GM19193 (cell line): ENCODE data around the gene DACH1.

Experiments
- POLR2A ChIP-seq: IDR thresholded peaks from 4 replicates; pipeline ENCODE4 v1.6.1; 2011; ENCODE audit not compliant: insufficient read depth, insufficient read length; ENCODE audit errors: extremely low read depth

DACH1 gene

DNA sequence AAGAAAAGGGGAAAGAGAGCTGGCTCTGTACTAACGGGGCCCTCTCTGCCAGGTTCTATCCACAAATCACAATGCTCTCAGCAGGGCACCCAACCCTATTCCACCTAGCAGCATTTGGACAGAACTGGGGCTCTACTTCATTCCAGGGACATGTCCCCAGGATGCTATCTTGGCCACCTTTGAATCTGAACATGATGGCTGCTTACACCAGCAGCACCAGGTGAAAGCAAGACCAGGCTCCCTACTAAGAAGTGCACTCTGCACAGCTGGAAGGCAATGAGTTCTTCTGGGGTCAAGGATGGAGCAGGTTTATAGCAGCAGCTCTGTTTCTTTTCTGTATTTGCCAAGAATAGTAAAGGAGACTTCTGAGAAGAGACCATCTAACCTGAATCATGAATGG is 222.4 kb downstream of the DACH1 start:
- TF ChIP-seq POLR2A = no peak

DNA sequence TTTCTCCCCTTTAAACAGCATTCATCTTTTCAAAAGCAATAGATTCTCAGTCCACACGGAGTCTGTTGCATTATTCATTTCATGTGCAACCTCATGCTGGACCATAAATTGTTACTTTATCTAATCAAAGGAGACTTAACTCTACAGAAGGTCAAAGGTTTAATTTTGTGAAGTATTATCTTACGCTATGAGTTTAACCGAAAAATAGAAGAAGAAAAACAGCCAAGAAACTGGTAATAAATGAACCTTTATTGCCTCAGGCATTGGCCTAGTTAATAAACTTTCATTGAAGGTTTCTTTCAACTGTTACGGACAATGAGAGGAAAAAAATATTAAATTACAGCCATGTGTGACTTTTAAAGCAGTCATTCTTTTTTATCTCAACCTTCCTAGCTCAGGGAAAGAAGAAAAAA is 223.6 kb downstream of the DACH1 start:
- TF ChIP-seq POLR2A = no peak

DNA sequence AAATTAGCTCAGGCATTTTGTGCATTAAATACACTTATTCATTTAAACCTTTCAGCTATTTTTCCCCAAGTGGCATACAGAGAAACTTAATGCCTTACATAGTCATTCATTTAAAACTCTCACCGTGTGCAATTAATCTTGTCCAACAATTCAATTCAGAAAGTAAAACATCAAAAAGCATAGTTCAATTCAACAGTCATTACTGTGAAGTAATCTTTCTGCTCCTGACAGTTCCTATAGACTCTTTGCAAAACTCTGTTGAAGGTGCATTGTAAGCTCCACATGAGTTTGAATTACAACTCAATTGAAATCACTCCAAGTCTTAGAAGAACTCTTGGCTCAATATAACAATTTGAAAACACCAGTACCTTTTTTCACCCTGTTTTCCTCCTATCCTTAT is 228.3 kb downstream of the DACH1 start:
- no peak for TF ChIP-seq POLR2A

DNA sequence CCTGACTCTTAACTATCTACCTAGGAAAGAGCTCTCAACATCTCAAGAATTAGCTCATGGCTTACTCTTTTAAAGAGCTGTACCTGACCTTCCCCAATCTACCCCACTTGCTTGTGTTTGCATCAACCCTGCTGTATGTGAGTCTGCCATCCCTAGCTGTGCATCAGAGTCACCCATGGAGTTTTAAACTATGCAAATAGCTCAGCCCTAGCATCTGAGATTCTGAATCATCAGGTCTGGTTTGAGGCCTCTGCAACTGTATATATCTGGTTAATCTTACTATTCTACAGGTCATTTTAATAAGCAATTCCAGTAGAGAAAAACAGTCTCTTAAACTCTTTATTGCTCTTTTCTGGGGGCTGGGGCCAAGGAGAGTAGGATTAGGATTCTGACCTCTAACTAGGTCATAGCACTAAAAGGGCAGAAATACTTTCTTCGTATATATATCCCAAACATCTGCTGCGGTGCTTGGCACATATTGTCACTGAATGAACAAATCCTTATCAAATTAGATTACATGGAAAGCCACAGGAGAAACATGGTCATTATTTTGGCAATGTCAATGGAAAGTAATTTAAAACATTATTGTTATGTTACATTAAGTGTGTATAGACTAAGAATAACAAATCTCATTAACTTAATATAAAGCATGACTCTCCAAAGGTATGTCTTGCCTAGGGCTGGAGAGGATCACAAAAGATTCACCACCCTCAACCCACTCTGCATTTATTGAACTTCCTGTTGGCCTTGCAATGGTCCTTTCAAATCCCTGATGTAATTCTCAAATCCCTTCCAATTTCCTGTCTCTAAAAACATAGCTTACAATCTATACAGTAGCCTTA is 232.2 kb downstream of the DACH1 start:
- no peak for TF ChIP-seq POLR2A

DNA sequence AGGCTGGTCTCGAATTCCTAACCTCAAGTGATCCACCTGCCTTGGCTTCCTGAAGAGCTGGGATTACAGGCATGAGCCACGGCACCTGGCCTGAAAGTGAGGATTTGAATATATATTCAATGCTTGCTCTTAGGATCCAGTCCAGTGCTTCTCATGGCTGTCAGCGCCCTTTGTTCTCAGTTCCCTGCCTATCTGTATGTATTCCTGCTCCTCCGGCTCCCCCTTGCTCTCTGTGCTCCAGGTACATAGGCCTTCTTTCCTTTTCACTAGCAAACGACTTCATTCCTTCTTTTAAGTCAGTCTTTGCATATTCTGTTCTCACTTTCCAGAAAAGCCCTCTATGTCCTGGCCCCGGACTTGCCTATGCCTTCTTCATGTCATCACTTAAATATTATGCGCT is 232.8 kb downstream of the DACH1 start:
- TF ChIP-seq POLR2A = no peak

DNA sequence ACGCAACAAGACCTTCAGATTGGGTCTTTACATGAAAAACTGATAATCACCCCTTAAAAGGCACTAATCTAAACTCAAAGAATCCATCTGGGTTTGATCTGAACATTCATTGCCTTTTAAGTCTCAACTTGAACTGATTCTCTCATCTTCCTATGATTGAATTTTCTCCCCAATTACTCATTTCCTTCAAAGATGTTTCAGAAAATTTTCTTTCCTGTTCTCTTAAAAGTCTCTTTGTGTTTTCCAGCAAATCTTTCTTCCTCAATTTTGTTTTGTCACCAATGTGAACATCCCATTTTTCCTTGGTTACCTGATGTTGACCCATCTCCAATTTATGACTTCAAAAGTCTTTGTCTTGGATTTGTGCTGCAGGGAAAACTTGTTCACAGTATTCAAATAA is 234.3 kb downstream of the DACH1 start:
- TF ChIP-seq POLR2A = no peak

DNA sequence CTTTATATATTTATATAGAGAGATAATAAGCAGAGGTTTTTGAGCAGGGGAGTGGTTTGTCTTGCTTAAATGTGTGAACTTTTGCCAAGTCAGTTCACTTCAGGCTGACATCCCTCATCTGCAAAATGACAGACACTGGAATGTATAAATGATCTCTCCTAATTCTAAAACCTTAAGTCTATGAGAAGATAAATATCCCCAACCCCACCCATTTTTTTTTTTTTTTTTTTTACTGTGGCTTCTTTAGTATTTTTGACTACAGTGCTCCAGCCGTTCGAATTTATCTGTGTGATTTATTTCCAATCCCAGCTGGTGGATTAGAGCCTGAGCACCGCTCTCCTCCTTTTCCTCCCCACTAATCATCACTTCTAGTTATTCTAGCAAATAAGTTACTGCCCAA is 234.8 kb downstream of the DACH1 start:
- TF ChIP-seq POLR2A = no peak

DNA sequence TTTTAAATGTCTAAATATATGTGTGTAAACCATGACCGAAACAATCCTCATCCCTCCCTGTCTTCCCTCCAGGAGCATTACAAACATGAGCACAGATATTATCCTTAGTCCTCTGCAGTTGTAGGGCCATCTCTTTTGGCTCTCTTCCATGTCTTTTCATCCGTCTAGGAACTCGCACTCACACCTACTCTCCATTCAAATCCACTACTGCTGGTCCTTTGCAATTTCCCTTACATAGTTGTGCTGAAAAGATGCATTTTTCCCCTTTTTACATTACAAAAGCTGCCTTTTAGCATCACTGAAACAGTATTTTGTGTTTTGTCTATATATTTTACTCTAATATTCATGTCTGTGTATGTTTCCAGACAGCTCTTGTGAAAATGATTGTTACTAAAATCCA is 237.8 kb downstream of the DACH1 start:
- TF ChIP-seq POLR2A = no peak

DNA sequence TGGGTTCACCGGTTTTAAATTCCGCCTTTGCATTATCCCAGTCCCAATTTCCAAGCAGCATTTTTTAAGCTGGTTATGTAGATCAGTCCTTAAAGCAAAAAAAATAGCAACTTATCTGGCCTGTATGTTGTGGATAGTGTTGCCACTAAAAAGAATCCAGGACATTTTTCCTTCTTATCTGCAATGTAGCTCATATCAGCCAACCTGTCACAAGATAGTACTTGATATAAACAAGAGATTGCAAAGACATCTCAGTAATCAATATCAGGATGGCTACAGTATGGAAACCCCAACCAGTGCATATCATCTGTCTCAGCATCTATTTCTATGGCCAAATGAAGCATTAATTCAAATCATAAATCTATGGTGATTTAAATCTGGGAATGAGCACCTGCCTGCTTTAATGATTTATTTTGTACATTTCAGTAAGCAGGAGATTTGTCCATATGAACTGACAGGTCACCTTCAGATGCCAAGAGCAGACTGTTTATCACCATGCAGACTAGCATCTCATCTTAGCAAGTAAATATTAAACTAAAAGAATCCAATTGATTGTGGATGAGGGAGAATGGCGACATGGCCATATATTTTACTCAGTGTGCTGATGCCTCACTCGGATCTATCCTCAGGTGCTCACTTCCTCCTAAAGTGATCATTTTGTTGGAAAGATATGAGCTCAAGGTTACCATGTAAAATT is 240.4 kb downstream of the DACH1 start:
- no peak for TF ChIP-seq POLR2A

DNA sequence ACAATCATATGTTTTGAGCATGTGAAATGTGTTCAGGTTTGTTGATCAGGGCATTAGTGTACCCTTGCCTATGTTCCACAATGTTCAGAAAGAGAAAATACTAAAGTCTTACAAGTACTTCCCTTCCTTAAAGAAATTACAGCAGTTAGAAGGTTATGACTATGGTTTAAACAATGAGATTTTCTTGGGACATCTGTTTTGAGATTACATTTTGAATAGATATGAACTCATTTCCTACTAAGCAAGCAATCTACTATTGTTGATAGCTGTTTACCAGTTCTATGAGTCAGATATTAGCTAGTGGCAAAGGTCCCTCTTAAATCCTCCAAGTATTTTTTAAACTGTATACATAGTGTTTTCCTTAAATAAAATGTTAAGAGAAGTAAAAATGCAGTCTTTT is 241.3 kb downstream of the DACH1 start:
- TF ChIP-seq POLR2A = no peak

DNA sequence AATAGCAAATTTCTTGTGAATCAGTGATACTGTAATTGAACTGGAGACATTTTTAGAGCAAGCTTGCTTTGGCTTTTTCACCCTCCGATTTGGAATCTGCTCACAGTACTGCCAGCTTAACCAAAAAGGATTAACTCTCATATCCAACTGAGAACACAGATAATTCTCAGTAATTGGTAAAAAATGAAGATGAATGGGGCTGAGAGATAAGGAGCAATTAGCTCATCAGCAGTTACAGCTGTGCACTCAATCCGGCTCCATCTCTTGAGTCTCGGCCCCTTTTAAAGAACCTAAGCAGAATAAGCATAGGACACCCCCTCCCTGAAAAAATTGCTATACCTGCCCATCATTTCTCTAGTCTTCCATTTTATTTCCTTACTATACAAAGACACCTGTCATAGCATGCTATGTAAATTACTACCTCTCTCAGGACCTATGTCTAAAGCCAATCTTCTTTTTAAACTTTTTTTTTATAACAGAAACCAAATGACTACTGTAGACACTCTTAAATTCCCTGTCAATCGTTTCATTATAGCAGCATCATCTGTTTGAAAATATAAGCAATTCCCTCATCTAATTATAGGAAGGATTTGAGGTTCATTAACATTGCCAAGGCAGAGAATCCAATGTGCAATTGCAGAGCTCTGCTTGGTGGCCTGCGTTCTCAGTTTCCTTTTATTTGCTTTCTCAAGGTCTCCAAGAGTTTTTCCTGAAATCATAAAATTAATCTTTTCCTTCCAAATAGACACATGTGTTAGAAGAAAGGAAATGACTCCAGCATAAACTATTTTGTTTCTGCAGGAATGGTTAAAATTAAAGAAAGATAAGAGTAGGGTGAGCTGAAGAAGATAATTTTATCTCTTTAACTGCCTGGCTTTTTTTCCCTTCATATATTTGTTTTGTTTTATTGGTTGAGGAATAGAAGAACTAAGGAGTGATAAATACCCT is 242.1 kb downstream of the DACH1 start:
- no peak for TF ChIP-seq POLR2A

DNA sequence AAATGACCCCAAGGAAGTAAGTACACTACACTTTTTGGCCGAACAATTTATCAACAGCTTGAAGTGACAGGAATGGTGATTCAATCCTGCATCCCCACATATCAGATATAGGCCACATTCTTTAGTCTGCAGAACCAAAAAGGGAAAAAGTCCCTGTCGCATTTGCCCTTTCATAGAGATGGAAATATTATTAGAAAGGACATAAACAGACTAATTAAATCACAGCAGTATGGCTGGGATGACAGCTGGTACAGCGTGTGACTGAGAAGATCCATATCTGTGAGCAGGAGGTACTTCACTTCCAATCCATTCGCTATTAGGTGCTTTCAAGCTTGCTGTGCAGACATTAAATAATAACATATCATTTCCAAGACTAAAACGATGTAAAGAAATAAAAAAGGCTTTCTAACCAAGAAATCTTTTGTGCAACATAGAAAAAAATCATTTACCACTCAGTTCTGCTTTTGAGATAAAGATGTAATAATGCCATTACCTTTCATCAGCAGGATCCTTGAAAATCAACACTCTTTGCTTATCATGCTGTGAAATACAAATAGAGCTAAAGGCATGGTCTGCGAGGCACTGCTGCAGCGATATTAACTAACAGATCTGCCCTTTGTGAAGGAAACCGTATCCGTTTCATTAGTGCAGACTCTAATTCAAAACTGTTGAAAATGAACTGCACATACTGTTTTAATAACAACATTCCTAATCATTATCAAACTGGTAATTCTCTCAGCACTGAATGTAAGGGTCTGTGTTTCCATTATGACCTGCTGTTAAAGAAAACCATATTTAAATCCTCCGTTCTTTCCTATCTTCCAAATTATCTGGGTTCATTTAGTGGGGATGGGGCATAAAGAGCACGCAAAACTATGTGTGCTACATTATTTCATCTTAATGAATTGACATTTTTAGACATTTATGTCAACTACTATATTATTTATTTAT is 245.6 kb downstream of the DACH1 start:
- no peak for TF ChIP-seq POLR2A

DNA sequence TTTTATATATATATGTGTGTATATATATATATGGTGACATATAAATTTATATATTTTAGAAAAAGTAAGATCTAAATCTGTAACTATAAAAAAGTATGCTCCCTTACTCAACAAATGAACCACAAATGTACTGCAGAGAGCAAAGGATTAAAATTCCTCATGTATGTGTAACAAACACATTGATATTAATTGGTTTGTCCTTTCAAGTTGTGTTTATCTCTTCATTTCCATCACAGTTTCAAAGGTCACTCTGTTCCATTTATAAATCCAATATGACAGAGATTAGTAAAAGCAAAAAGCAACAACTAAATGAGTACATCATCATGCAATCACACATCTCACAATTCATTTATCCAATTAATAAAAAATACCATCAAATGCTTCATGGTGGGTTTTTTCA is 247.9 kb downstream of the DACH1 start:
- TF ChIP-seq POLR2A = no peak

DNA sequence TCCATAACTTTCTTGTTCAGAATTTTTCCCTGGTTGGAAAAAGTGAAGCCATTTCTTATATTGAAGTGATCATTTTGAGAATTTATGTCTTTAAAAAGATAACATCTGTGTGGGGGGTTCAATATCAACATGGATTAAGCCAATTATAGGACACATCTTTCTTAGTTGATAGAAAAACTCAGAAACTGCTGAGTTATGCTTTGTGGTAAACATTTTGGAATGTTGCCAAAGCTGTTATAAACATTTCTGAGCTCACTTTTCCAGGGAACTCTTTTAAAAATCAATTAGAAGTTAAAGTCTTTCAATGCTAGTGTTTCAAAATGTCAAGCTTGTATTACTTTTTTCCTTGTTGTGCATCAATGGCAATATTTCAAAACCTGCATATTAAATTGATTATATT is 248.8 kb downstream of the DACH1 start:
- no peak for TF ChIP-seq POLR2A
